ENCODE data around the gene SRD5A2. TPM values are rescaled to one million over a fixed set of nuclear protein-coding genes. Genes with fewer than 3 reads are reported as not detected.

Gene SRD5A2
- total and polyA plus RNA-seq, 4 donors: 0.35 to 5.3 (median 2.3) TPM

- Histone ChIP-seq H3K4me1 (ENCODE audit: control insufficient read depth in 5 of 5, insufficient read depth in 5 of 5, low read length in 5 of 5) (no peaks in the 10 kb centered on the region), H3K27ac (ENCODE audit: low read depth in 1 of 2, low read length in 1 of 2) (no peak overlapping the region), H3K36me3 (ENCODE audit: control insufficient read depth in 4 of 4, insufficient read depth in 4 of 4, low read length in 4 of 4) (no peaks in the 10 kb centered on the region), H3K9ac (ENCODE audit: insufficient read depth in 1 of 2, low read length in 2 of 2) (no peak overlapping the region), H3K9me3 (ENCODE audit: control insufficient read depth in 4 of 4, insufficient read depth in 3 of 4, low read length in 3 of 4) (peaks cover 0 to 7% (median 3%) of the 10 kb centered on the region in 4 donors), H3K27me3 (ENCODE audit: control insufficient read depth in 3 of 3, insufficient read depth in 3 of 3, low read length in 2 of 3) (no peaks in the 10 kb centered on the region), H3K4me3 (no peak overlapping the region)
- DNase-seq: no peak
- TF ChIP-seq CTCF (IDR thresholded peaks at IDR 0.05; ENCODE audit: control extremely low read depth, extremely low read depth): no peak
- no peak for ATAC-seq (ENCODE audit: insufficient read depth, low FRiP score)
Measured at GRCh38 chr2:31541853-31542252, 38.9 kb downstream of the SRD5A2 start.

- Histone ChIP-seq H3K4me3 (no peak overlapping the region), H3K4me1 (ENCODE audit: control insufficient read depth in 5 of 5, insufficient read depth in 5 of 5, low read length in 5 of 5) (no peaks in the 10 kb centered on the region), H3K9ac (ENCODE audit: insufficient read depth in 1 of 2, low read length in 2 of 2) (no peak overlapping the region), H3K27me3 (ENCODE audit: control insufficient read depth in 3 of 3, insufficient read depth in 3 of 3, low read length in 2 of 3) (no peaks in the 10 kb centered on the region), H3K36me3 (ENCODE audit: control insufficient read depth in 4 of 4, insufficient read depth in 4 of 4, low read length in 4 of 4) (no peaks in the 10 kb centered on the region), H3K27ac (ENCODE audit: low read depth in 1 of 2, low read length in 1 of 2) (no peak overlapping the region), H3K9me3 (ENCODE audit: control insufficient read depth in 4 of 4, insufficient read depth in 3 of 4, low read length in 3 of 4) (peaks cover 0 to 7% (median 3%) of the 10 kb centered on the region in 4 donors)
- DNase-seq (no peak), ATAC-seq (ENCODE audit: insufficient read depth, low FRiP score) (no peak)
- no peak for TF ChIP-seq CTCF (IDR thresholded peaks at IDR 0.05; ENCODE audit: control extremely low read depth, extremely low read depth)
- WGBS, 2 donors: 47 to 63% methylated on average over 3 of the region's 3 CpGs
Measured at GRCh38 chr2:31539505-31539904, 41.2 kb downstream of the SRD5A2 start.

GRCh38 chr2:31535768-31536167 is 45.0 kb downstream of the SRD5A2 start:
- Histone ChIP-seq H3K9ac (ENCODE audit: insufficient read depth in 1 of 2, low read length in 2 of 2) (no peak overlapping the region), H3K36me3 (ENCODE audit: control insufficient read depth in 4 of 4, insufficient read depth in 4 of 4, low read length in 4 of 4) (no peaks in the 10 kb centered on the region), H3K27ac (ENCODE audit: low read depth in 1 of 2, low read length in 1 of 2) (no peak overlapping the region), H3K27me3 (ENCODE audit: control insufficient read depth in 3 of 3, insufficient read depth in 3 of 3, low read length in 2 of 3) (peaks cover 0 to 3% (median 0%) of the 10 kb centered on the region in 3 donors), H3K4me1 (ENCODE audit: control insufficient read depth in 5 of 5, insufficient read depth in 5 of 5, low read length in 5 of 5) (no peaks in the 10 kb centered on the region), H3K4me3 (no peak overlapping the region), H3K9me3 (ENCODE audit: control insufficient read depth in 4 of 4, insufficient read depth in 3 of 4, low read length in 3 of 4) (peaks cover 0 to 2% (median 0%) of the 10 kb centered on the region in 4 donors)
- DNase-seq (no peak), ATAC-seq (ENCODE audit: insufficient read depth, low FRiP score) (no peak)
- 55 to 66% methylated on average over 2 of the region's 2 CpGs for WGBS, 2 donors
- no peak for TF ChIP-seq CTCF (IDR thresholded peaks at IDR 0.05; ENCODE audit: control extremely low read depth, extremely low read depth)

GRCh38 chr2:31534636-31535035 is 46.1 kb downstream of the SRD5A2 start:
- 90 to 100% methylated on average over 1 of the region's 1 CpG for WGBS, 2 donors
- no peak for DNase-seq
- no peak for ATAC-seq (ENCODE audit: insufficient read depth, low FRiP score)
- TF ChIP-seq CTCF (IDR thresholded peaks at IDR 0.05; ENCODE audit: control extremely low read depth, extremely low read depth): no peak
- H3K9me3 ChIP-seq (ENCODE audit: control insufficient read depth in 4 of 4, insufficient read depth in 3 of 4, low read length in 3 of 4): peaks cover 0 to 2% (median 0%) of the 10 kb centered on the region in 4 donors
- H3K9ac ChIP-seq (ENCODE audit: insufficient read depth in 1 of 2, low read length in 2 of 2): no peak overlapping the region
- H3K27me3 ChIP-seq (ENCODE audit: control insufficient read depth in 3 of 3, insufficient read depth in 3 of 3, low read length in 2 of 3): peaks cover 0 to 3% (median 0%) of the 10 kb centered on the region in 3 donors
- H3K27ac ChIP-seq (ENCODE audit: low read depth in 1 of 2, low read length in 1 of 2): no peak overlapping the region
- H3K36me3 ChIP-seq (ENCODE audit: control insufficient read depth in 4 of 4, insufficient read depth in 4 of 4, low read length in 4 of 4): no peaks in the 10 kb centered on the region
- no peaks in the 10 kb centered on the region for H3K4me1 ChIP-seq (ENCODE audit: control insufficient read depth in 5 of 5, insufficient read depth in 5 of 5, low read length in 5 of 5)
- H3K4me3 ChIP-seq: no peak overlapping the region

All from lung (tissue), 12 donors.